HepG2 (cell line): ENCODE measurements around the gene AHCYL2. TPM values are rescaled to one million over a fixed set of nuclear protein-coding genes. Genes with fewer than 3 reads are reported as not detected.

Experiments
- ATAC-seq: fragments of 200-7000 bp; cut with Tn5 transposase; 3 replicates; pipeline ENCODE4 v1.9.1; 2020; ENCODE audit warnings: mild to moderate bottlenecking, moderate library complexity
- BruUV-seq: library from RNA; stranded (reverse); fragments of 400-500 nt; replicated peaks from 2 replicates; lab custom pipeline; 2021; lab: Mats Ljungman, UMichigan
- CTCF ChIA-PET: fragments of 300-600 bp; formaldehyde crosslinking; extraction: SDS; loops from one replicate; lab custom pipeline; 2021; ENCODE audit warnings: low total read pairs, inconsistent platforms, low intra/inter-chr PET ratio; lab: Yijun Ruan, JAX
- POLR2A ChIA-PET: fragments of 350-600 bp; sonication (Branson Sonifier 250); formaldehyde crosslinking; loops from one replicate; lab custom pipeline; 2020; ENCODE audit warnings: antibody characterized with exemption, inconsistent platforms; lab: Yijun Ruan, JAX
- DNase-seq: peaks from one replicate; pipeline ENCODE4 v3.0.0-alpha.2; 2015; ENCODE audit warnings: low spot score
- FAIRE-seq: peaks from 3 replicates; lab custom pipeline; 2011; peaks lifted over from hg19 to GRCh38; lab: Jason Lieb, UNC
- H2AFZ ChIP-seq: one replicate; pipeline ENCODE4 v1.6.1; 2011; ENCODE audit warnings: low read length, inconsistent platforms
- H3K27ac ChIP-seq: fragments of 300-600 bp; 3 replicates; pipeline ENCODE4 v1.8.0; 2011; ENCODE audit warnings: mixed run types, mild to moderate bottlenecking, mixed read lengths, low read length, inconsistent platforms; ENCODE audit not compliant: insufficient read depth; ENCODE audit errors: extremely low read length
- H3K27me3 ChIP-seq, 2 experiments: fragments of 200-600 bp in 1 of 2; 2 replicates in 1 of 2; 3 replicates in 1 of 2; pipeline versions ENCODE4 v1.6.0 to v1.8.0; 2011; ENCODE audit warnings: low read length in 2 of 2, mild to moderate bottlenecking in 2 of 2, moderate library complexity in 2 of 2, inconsistent platforms in 1 of 2; ENCODE audit not compliant: insufficient read depth in 2 of 2, control insufficient read depth in 1 of 2
- H3K36me3 ChIP-seq, 2 experiments: fragments of 200-600 bp in 1 of 2; replicated peaks in 1 of 2; 2 replicates in 1 of 2; 3 replicates in 1 of 2; pipeline versions ENCODE4 v1.5.1 to v1.8.0; 2011; ENCODE audit warnings: low read length in 2 of 2, inconsistent platforms in 1 of 2; ENCODE audit not compliant: insufficient read depth in 2 of 2, control insufficient read depth in 1 of 2
- H3K4me1 ChIP-seq: 2 replicates; pipeline ENCODE4 v1.5.1; 2012; ENCODE audit warnings: low read length, inconsistent platforms; ENCODE audit not compliant: insufficient read depth
- H3K4me2 ChIP-seq: 2 replicates; pipeline ENCODE4 v1.6.0; 2011; ENCODE audit warnings: low read depth, low read length, inconsistent platforms
- H3K4me3 ChIP-seq, 3 experiments: fragments of 200-600 bp in 1 of 3; sonication (generic), shearing (Covaris generic) in 1 of 3; replicated peaks in 1 of 3; 2 replicates each; pipeline ENCODE4 v1.5.1; 2011 to 2016; ENCODE audit warnings: low read length in 3 of 3, inconsistent platforms in 2 of 3, low read depth in 2 of 3, mild to moderate bottlenecking in 2 of 3, control low read depth in 1 of 3, mixed read lengths in 1 of 3; ENCODE audit not compliant: insufficient read depth in 1 of 3
- H3K79me2 ChIP-seq: one replicate; pipeline ENCODE4 v1.6.1; 2011; ENCODE audit warnings: low read length, inconsistent platforms; ENCODE audit not compliant: insufficient read depth
- H3K9ac ChIP-seq: 2 replicates; pipeline ENCODE4 v1.6.0; 2011; ENCODE audit warnings: mild to moderate bottlenecking, low read depth, low read length, inconsistent platforms; ENCODE audit not compliant: insufficient read depth
- H3K9me3 ChIP-seq: 2 replicates; pipeline ENCODE4 v1.5.1; 2012; ENCODE audit warnings: mild to moderate bottlenecking, low read length
- H4K20me1 ChIP-seq: 2 replicates; pipeline ENCODE4 v1.6.0; 2011; ENCODE audit warnings: inconsistent platforms, mild to moderate bottlenecking, low read length, moderate library complexity; ENCODE audit not compliant: insufficient read depth
- GATA4 ChIP-seq: sonication (generic); IDR thresholded peaks from 2 replicates; pipeline ENCODE4 v1.6.1; 2016; ENCODE audit warnings: antibody characterized with exemption, low read depth, borderline replicate concordance
- HOXA3 ChIP-seq: sonication (generic); formaldehyde crosslinking; IDR thresholded peaks from 2 replicates; pipeline ENCODE4 v1.5.0; 2020; ENCODE audit warnings: missing genetic modification reagents
- MTERF4 ChIP-seq: sonication (generic); formaldehyde crosslinking; IDR thresholded peaks from 2 replicates; pipeline ENCODE4 v1.8.0; 2023; ENCODE audit warnings: mild to moderate bottlenecking, missing genetic modification reagents
- NFATC3 ChIP-seq: sonication (generic); formaldehyde crosslinking; IDR thresholded peaks from 2 replicates; pipeline ENCODE4 v1.5.1; 2020; ENCODE audit warnings: mild to moderate bottlenecking, missing genetic modification reagents
- NR1H2 ChIP-seq: sonication (generic); formaldehyde crosslinking; IDR thresholded peaks from 2 replicates; pipeline ENCODE4 v1.8.1; 2022; ENCODE audit warnings: low read depth, missing genetic modification reagents, borderline replicate concordance
- PLRG1 ChIP-seq: fragments of 450-650 bp; conservative IDR thresholded peaks from 2 replicates; pipeline ENCODE4 v1.6.1; 2016
- SRF ChIP-seq: IDR thresholded peaks from 2 replicates; pipeline ENCODE4 v1.6.1; 2011; ENCODE audit warnings: mild to moderate bottlenecking, low read depth, low read length, moderate library complexity
- TMF1 ChIP-seq: sonication (generic); formaldehyde crosslinking; IDR thresholded peaks from 2 replicates; pipeline ENCODE4 v1.8.1; 2022; ENCODE audit warnings: low read depth, missing genetic modification reagents
- ZBTB44 ChIP-seq: sonication (generic); formaldehyde crosslinking; IDR thresholded peaks from 2 replicates; pipeline ENCODE4 v1.4.0; 2020; ENCODE audit warnings: missing genetic modification reagents
- ZFP41 ChIP-seq: sonication (generic); formaldehyde crosslinking; IDR thresholded peaks from 2 replicates; pipeline ENCODE4 v1.4.0; 2020; ENCODE audit warnings: mild to moderate bottlenecking, missing genetic modification reagents, borderline replicate concordance
- ZFP90 ChIP-seq: sonication (generic); formaldehyde crosslinking; IDR thresholded peaks from 2 replicates; pipeline ENCODE4 v1.8.0; 2022; ENCODE audit warnings: missing genetic modification reagents, mild to moderate bottlenecking, inconsistent platforms, borderline replicate concordance
- ZNF12 ChIP-seq: sonication (generic); formaldehyde crosslinking; IDR thresholded peaks from 2 replicates; pipeline ENCODE4 v1.5.0; 2020; ENCODE audit warnings: missing genetic modification reagents
- ZNF225 ChIP-seq: sonication (generic); formaldehyde crosslinking; IDR thresholded peaks from 2 replicates; pipeline ENCODE4 v1.4.0; 2020; ENCODE audit warnings: mild to moderate bottlenecking, missing genetic modification reagents
- ZNF660 ChIP-seq: sonication (generic); formaldehyde crosslinking; IDR thresholded peaks from 2 replicates; pipeline ENCODE4 v1.5.1; 2020; ENCODE audit warnings: mild to moderate bottlenecking, low read depth, missing genetic modification reagents, borderline replicate concordance
- ZNF720 ChIP-seq: sonication (generic); formaldehyde crosslinking; IDR thresholded peaks from 2 replicates; pipeline ENCODE4 v1.4.0; 2020; ENCODE audit warnings: missing genetic modification reagents
- WGBS: methylation state at CpG from one replicate; pipeline ENCODE4 v1.1.6; 2017; ENCODE audit warnings: low lambda C conversion rate; 5-methylcytosine and 5-hydroxymethylcytosine counted together
- in situ Hi-C: cut with HindIII; loops from 2 replicates; pipeline ENCODE4 v1.10.0; 2017; ENCODE audit warnings: low pct_unique_long_range_greater_than_20kb; ENCODE audit not compliant: extremely low pct_ligation_motif_present
- intact Hi-C: fragments of 100-400 bp; cut with micrococcal nuclease; formaldehyde crosslinking; loops from one replicate; pipeline ENCODE4 v1.10.0; 2022; ENCODE audit not compliant: unreplicated experiment
- polyA plus RNA-seq, 8 experiments: library from polyadenylated mRNA; depleted of rRNA in 3 of 8; stranded (reverse) in 7 of 8; unstranded in 1 of 8; fragments of >200 nt; fragmentation: Illumina TruSeq in 4 of 8; extraction: Trizol in 4 of 8; gene quantifications; 2 replicates each; pipeline versions ENCODE4 v1.2.1 to v1.2.3, GENCODE V29; 2011 to 2016; ENCODE audit warnings: low read depth in 4 of 8, missing spikeins in 1 of 8, mixed read lengths in 1 of 8; ENCODE audit not compliant: insufficient read depth in 1 of 8
- total RNA-seq, 5 experiments: library from RNA; depleted of rRNA; stranded (reverse); fragments of >200 nt; fragmentation: Illumina TruSeq; extraction: Trizol; gene quantifications; 2 replicates each; pipeline ENCODE4 v1.2.3, GENCODE V29; 2016; ENCODE audit warnings: low read depth in 1 of 5
- TF ChIP-seq, protein P1 (sequence below): sonication (generic); formaldehyde crosslinking; IDR thresholded peaks from 2 replicates; pipeline ENCODE4 v1.4.0; 2020; ENCODE audit warnings: missing genetic modification reagents
- TF ChIP-seq, protein P2 (sequence below): IDR thresholded peaks from 2 replicates; pipeline ENCODE4 v1.6.1; 2016; ENCODE audit warnings: low read depth

The AHCYL2 gene
- total and polyA plus RNA-seq, 2 of the 13 experiments (the other 11 are each of a cell fraction or from before 2014, with no cell fraction given): 9.5 to 14.7 TPM

GRCh38 chr7:129311429-129311828 lies 86.6 kb downstream of the AHCYL2 start:
- WGBS: 98% methylated on average over 5 of the region's 5 CpGs
- Histone ChIP-seq H3K36me3 (no peaks in the 10 kb centered on the region), H3K9me3 (no peaks in the 10 kb centered on the region), H2AFZ (no peak overlapping the region), H4K20me1 (no peaks in the 10 kb centered on the region), H3K27me3 (no peaks in the 10 kb centered on the region), H3K9ac (no peak overlapping the region), H3K4me2 (no peak overlapping the region), H3K27ac (no peak overlapping the region), H3K79me2 (no peaks in the 10 kb centered on the region), H3K4me1 (no peaks in the 10 kb centered on the region), H3K4me3 (no peak overlapping the region)
- POLR2A ChIA-PET: no interaction called here
- no peak for TF ChIP-seq NFATC3 (CRISPR knock-in tag)
- no peak for TF ChIP-seq PLRG1
- no peak for TF ChIP-seq ZNF660
- no peak for TF ChIP-seq ZNF225 (CRISPR knock-in tag)
- no peak for TF ChIP-seq ZBTB44 (CRISPR knock-in tag)
- no peak for TF ChIP-seq NR1H2 (CRISPR knock-in tag)
- no peak for TF ChIP-seq ZNF720 (CRISPR knock-in tag)
- TF ChIP-seq, protein P1, sequence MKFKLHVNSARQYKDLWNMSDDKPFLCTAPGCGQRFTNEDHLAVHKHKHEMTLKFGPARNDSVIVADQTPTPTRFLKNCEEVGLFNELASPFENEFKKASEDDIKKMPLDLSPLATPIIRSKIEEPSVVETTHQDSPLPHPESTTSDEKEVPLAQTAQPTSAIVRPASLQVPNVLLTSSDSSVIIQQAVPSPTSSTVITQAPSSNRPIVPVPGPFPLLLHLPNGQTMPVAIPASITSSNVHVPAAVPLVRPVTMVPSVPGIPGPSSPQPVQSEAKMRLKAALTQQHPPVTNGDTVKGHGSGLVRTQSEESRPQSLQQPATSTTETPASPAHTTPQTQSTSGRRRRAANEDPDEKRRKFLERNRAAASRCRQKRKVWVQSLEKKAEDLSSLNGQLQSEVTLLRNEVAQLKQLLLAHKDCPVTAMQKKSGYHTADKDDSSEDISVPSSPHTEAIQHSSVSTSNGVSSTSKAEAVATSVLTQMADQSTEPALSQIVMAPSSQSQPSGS (CRISPR knock-in tag): no peak
- TF ChIP-seq GATA4: no peak
- TF ChIP-seq HOXA3: no peak
- TF ChIP-seq ZFP41: no peak
- TF ChIP-seq, protein P2, sequence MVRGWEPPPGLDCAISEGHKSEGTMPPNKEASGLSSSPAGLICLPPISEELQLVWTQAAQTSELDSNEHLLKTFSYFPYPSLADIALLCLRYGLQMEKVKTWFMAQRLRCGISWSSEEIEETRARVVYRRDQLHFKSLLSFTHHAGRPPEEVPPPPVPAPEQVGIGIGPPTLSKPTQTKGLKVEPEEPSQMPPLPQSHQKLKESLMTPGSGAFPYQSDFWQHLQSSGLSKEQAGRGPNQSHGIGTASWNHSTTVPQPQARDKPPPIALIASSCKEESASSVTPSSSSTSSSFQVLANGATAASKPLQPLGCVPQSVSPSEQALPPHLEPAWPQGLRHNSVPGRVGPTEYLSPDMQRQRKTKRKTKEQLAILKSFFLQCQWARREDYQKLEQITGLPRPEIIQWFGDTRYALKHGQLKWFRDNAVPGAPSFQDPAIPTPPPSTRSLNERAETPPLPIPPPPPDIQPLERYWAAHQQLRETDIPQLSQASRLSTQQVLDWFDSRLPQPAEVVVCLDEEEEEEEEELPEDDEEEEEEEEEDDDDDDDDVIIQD (CRISPR knock-in tag): no peak
- TF ChIP-seq ZFP90: no peak
- no peak for TF ChIP-seq SRF
- no peak for TF ChIP-seq MTERF4
- no peak for TF ChIP-seq TMF1
- no peak for TF ChIP-seq ZNF12 (CRISPR knock-in tag)
- intact Hi-C loops: no loop called here
- ATAC-seq (no peak), DNase-seq (no peak), FAIRE-seq (no peak)
- in situ Hi-C loops: no loop called here
- no TSS peak for BruUV-seq
- CTCF ChIA-PET: no interaction called here
